ENCODE measurements around the gene PLXNA2. TPM values are rescaled to one million over a fixed set of nuclear protein-coding genes. Genes with fewer than 3 reads are reported as not detected.

The PLXNA2 gene
- polyA plus RNA-seq, 4 donors = 10.7 to 17.8 (median 12.8) TPM

- Histone ChIP-seq H3K27ac (ENCODE audit: low read depth in 1 of 3, low read length in 2 of 3) (no peak overlapping the region), H3K9me3 (ENCODE audit: control insufficient read depth in 2 of 2, insufficient read depth in 1 of 2, low read depth in 1 of 2, low read length in 1 of 2) (no peaks in the 10 kb centered on the region), H3K4me1 (ENCODE audit: control insufficient read depth in 3 of 3, insufficient read depth in 2 of 3, low read depth in 1 of 3, low read length in 2 of 3) (no peaks in the 10 kb centered on the region), H3K27me3 (ENCODE audit: control insufficient read depth in 3 of 3, insufficient read depth in 3 of 3, low read length in 3 of 3) (peaks cover 0 to 55% (median 0%) of the 10 kb centered on the region in 3 donors), H3K36me3 (ENCODE audit: control insufficient read depth in 3 of 3, insufficient read depth in 2 of 3, low read depth in 1 of 3, low read length in 3 of 3) (peaks cover 6 to 20% (median 12%) of the 10 kb centered on the region in 3 donors), H3K4me3 (ENCODE audit: low read depth in 1 of 3, low read length in 3 of 3) (no peak overlapping the region)
- no peak for FAIRE-seq
- peak in 1 of 2 donors; percentile 54 for DNase-seq
- WGBS, 3 donors = 31 to 61% (median 39%) methylated on average over 3 of the region's 3 CpGs
These were observed 175.3 kb downstream of the PLXNA2 start for GRCh38 chr1:208068908-208069307.

DNA sequence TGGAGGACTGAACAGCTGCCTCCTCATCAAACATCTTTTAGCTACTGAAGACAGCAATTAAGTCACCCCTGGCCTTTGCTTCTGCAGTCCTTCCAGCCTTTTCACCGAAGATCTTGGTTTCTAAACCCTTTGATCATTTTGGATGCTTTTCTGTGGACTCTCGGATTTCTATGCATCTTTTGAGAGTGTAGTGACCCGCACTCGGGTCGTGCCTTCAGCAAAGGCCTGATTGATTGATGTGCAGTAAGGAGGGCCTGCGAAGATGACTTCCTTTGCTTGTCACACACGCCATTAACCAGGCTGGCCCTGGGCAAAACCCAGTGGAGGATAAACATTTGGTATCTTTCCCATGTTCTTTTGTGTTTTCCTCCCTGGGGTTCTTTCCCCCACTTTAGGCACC is 175.8 kb downstream of the PLXNA2 start:
- Histone ChIP-seq H3K4me1 (ENCODE audit: control insufficient read depth in 3 of 3, insufficient read depth in 2 of 3, low read depth in 1 of 3, low read length in 2 of 3) (no peaks in the 10 kb centered on the region), H3K27ac (ENCODE audit: low read depth in 1 of 3, low read length in 2 of 3) (no peak overlapping the region), H3K9me3 (ENCODE audit: control insufficient read depth in 2 of 2, insufficient read depth in 1 of 2, low read depth in 1 of 2, low read length in 1 of 2) (no peaks in the 10 kb centered on the region), H3K27me3 (ENCODE audit: control insufficient read depth in 3 of 3, insufficient read depth in 3 of 3, low read length in 3 of 3) (peaks cover 0 to 59% (median 0%) of the 10 kb centered on the region in 3 donors), H3K4me3 (ENCODE audit: low read depth in 1 of 3, low read length in 3 of 3) (no peak overlapping the region), H3K36me3 (ENCODE audit: control insufficient read depth in 3 of 3, insufficient read depth in 2 of 3, low read depth in 1 of 3, low read length in 3 of 3) (peaks cover 6 to 20% (median 10%) of the 10 kb centered on the region in 3 donors)
- WGBS, 3 donors = 86 to 91% (median 90%) methylated on average over 7 of the region's 7 CpGs
- DNase-seq (no peak), FAIRE-seq (no peak)

DNA sequence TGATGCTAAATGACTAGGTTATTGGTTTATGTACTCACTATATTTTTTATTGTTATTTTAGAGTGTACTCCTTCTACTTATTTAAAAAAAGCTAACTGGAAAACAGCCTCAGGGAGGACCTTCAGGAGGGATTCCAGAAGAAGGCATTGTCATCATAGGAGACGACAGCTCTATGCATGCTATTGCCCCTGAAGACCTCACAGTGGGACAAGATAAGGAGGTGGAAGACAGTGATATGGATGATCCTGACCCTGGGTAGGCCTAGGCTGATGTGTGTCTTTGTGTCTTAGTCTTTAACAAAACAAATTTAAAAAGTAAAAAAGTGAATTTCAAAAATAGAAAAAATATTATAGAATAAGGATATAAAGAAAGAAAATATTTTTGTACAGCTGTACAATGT is 177.6 kb downstream of the PLXNA2 start:
- Histone ChIP-seq H3K36me3 (ENCODE audit: control insufficient read depth in 3 of 3, insufficient read depth in 2 of 3, low read depth in 1 of 3, low read length in 3 of 3) (peaks cover 4 to 19% (median 8%) of the 10 kb centered on the region in 3 donors), H3K4me1 (ENCODE audit: control insufficient read depth in 3 of 3, insufficient read depth in 2 of 3, low read depth in 1 of 3, low read length in 2 of 3) (no peaks in the 10 kb centered on the region), H3K27ac (ENCODE audit: low read depth in 1 of 3, low read length in 2 of 3) (no peak overlapping the region), H3K27me3 (ENCODE audit: control insufficient read depth in 3 of 3, insufficient read depth in 3 of 3, low read length in 3 of 3) (peaks cover 0 to 71% (median 0%) of the 10 kb centered on the region in 3 donors), H3K9me3 (ENCODE audit: control insufficient read depth in 2 of 2, insufficient read depth in 1 of 2, low read depth in 1 of 2, low read length in 1 of 2) (no peaks in the 10 kb centered on the region), H3K4me3 (ENCODE audit: low read depth in 1 of 3, low read length in 3 of 3) (no peak overlapping the region)
- no peak for FAIRE-seq
- no peak for DNase-seq
- WGBS, 3 donors = 77 to 92% (median 91%) methylated on average over 1 of the region's 1 CpG

DNA sequence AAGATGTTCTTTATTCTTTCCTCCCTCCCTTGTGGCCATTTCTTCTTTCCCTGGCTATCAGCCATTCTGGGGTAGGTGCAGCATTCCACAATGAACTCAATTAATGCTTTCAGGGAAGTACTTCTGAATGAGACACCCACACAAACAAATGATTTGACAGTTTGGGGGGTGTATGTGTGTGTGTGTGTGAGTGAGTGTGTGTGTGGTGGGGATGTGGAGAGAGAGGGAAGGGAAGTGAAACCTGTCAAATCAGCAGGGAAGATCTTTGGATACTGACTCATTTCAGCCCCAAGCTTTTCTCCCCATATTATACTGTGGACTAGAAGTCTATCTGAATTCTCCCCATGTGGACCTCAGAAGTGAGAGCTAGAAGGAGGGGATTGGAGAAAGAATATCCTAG is 178.3 kb downstream of the PLXNA2 start:
- Histone ChIP-seq H3K27ac (ENCODE audit: low read depth in 1 of 3, low read length in 2 of 3) (no peak overlapping the region), H3K9me3 (ENCODE audit: control insufficient read depth in 2 of 2, insufficient read depth in 1 of 2, low read depth in 1 of 2, low read length in 1 of 2) (no peaks in the 10 kb centered on the region), H3K36me3 (ENCODE audit: control insufficient read depth in 3 of 3, insufficient read depth in 2 of 3, low read depth in 1 of 3, low read length in 3 of 3) (peaks cover 4 to 16% (median 6%) of the 10 kb centered on the region in 3 donors), H3K27me3 (ENCODE audit: control insufficient read depth in 3 of 3, insufficient read depth in 3 of 3, low read length in 3 of 3) (peaks cover 0 to 72% (median 0%) of the 10 kb centered on the region in 3 donors), H3K4me3 (ENCODE audit: low read depth in 1 of 3, low read length in 3 of 3) (no peak overlapping the region), H3K4me1 (ENCODE audit: control insufficient read depth in 3 of 3, insufficient read depth in 2 of 3, low read depth in 1 of 3, low read length in 2 of 3) (no peaks in the 10 kb centered on the region)
- DNase-seq (no peak), FAIRE-seq (no peak)

GRCh38 chr1:208061632-208062031 is 182.6 kb downstream of the PLXNA2 start:
- Histone ChIP-seq H3K27ac (ENCODE audit: low read depth in 1 of 3, low read length in 2 of 3) (no peak overlapping the region), H3K9me3 (ENCODE audit: control insufficient read depth in 2 of 2, insufficient read depth in 1 of 2, low read depth in 1 of 2, low read length in 1 of 2) (no peaks in the 10 kb centered on the region), H3K4me1 (ENCODE audit: control insufficient read depth in 3 of 3, insufficient read depth in 2 of 3, low read depth in 1 of 3, low read length in 2 of 3) (peaks cover 0 to 16% (median 0%) of the 10 kb centered on the region in 3 donors), H3K4me3 (ENCODE audit: low read depth in 1 of 3, low read length in 3 of 3) (no peak overlapping the region), H3K36me3 (ENCODE audit: control insufficient read depth in 3 of 3, insufficient read depth in 2 of 3, low read depth in 1 of 3, low read length in 3 of 3) (peaks cover 0 to 21% (median 2%) of the 10 kb centered on the region in 3 donors), H3K27me3 (ENCODE audit: control insufficient read depth in 3 of 3, insufficient read depth in 3 of 3, low read length in 3 of 3) (peaks cover 0 to 75% (median 0%) of the 10 kb centered on the region in 3 donors)
- DNase-seq (no peak), FAIRE-seq (no peak)
- 55 to 66% (median 64%) methylated on average over 3 of the region's 3 CpGs for WGBS, 3 donors

DNA sequence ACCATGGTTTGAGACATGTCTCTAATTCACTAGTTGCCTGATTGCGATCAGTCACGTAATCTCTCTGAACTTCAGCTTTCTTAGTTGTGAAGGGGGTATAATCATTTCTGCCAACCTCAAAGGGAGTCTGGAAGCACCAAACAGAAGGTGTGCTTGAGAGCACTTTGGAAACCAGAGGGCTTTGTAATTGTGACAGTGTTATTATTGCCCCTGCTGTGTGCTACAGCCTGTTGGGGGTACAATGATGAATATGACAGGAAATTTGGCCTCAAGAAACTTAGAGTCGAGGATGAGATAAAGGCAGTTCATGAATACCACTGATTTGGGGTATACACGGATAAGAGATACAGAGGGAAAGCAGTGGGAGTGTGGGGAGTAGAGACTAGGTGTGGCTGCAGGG is 183.1 kb downstream of the PLXNA2 start:
- DNase-seq = no peak
- 79 to 86% (median 84%) methylated on average over 4 of the region's 4 CpGs for WGBS, 3 donors
- H3K36me3 ChIP-seq (ENCODE audit: control insufficient read depth in 3 of 3, insufficient read depth in 2 of 3, low read depth in 1 of 3, low read length in 3 of 3) = peaks cover 0 to 21% (median 2%) of the 10 kb centered on the region in 3 donors
- no peak overlapping the region for H3K27ac ChIP-seq (ENCODE audit: low read depth in 1 of 3, low read length in 2 of 3)
- H3K4me1 ChIP-seq (ENCODE audit: control insufficient read depth in 3 of 3, insufficient read depth in 2 of 3, low read depth in 1 of 3, low read length in 2 of 3) = peaks cover 0 to 16% (median 0%) of the 10 kb centered on the region in 3 donors
- H3K27me3 ChIP-seq (ENCODE audit: control insufficient read depth in 3 of 3, insufficient read depth in 3 of 3, low read length in 3 of 3) = peaks cover 0 to 80% (median 0%) of the 10 kb centered on the region in 3 donors
- no peak overlapping the region for H3K4me3 ChIP-seq (ENCODE audit: low read depth in 1 of 3, low read length in 3 of 3)
- no peaks in the 10 kb centered on the region for H3K9me3 ChIP-seq (ENCODE audit: control insufficient read depth in 2 of 2, insufficient read depth in 1 of 2, low read depth in 1 of 2, low read length in 1 of 2)
- no peak for FAIRE-seq

- peaks cover 0 to 16% (median 0%) of the 10 kb centered on the region in 3 donors for H3K4me1 ChIP-seq (ENCODE audit: control insufficient read depth in 3 of 3, insufficient read depth in 2 of 3, low read depth in 1 of 3, low read length in 2 of 3)
- DNase-seq = no peak
- peaks cover 0 to 81% (median 0%) of the 10 kb centered on the region in 3 donors for H3K27me3 ChIP-seq (ENCODE audit: control insufficient read depth in 3 of 3, insufficient read depth in 3 of 3, low read length in 3 of 3)
- no peak overlapping the region for H3K4me3 ChIP-seq (ENCODE audit: low read depth in 1 of 3, low read length in 3 of 3)
- peaks cover 0 to 22% (median 3%) of the 10 kb centered on the region in 3 donors for H3K36me3 ChIP-seq (ENCODE audit: control insufficient read depth in 3 of 3, insufficient read depth in 2 of 3, low read depth in 1 of 3, low read length in 3 of 3)
- no peaks in the 10 kb centered on the region for H3K9me3 ChIP-seq (ENCODE audit: control insufficient read depth in 2 of 2, insufficient read depth in 1 of 2, low read depth in 1 of 2, low read length in 1 of 2)
- no peak overlapping the region for H3K27ac ChIP-seq (ENCODE audit: low read depth in 1 of 3, low read length in 2 of 3)
- FAIRE-seq = no peak
- 88 to 91% (median 90%) methylated on average over 17 of the region's 17 CpGs for WGBS, 3 donors
These were observed 183.8 kb downstream of the PLXNA2 start for GRCh38 chr1:208060215-208060869.

GRCh38 chr1:208059409-208060001 is 184.7 kb downstream of the PLXNA2 start:
- 12 to 52% (median 25%) methylated on average over 6 of the region's 6 CpGs for WGBS, 3 donors
- Histone ChIP-seq H3K27ac (ENCODE audit: low read depth in 1 of 3, low read length in 2 of 3) (no peak overlapping the region), H3K27me3 (ENCODE audit: control insufficient read depth in 3 of 3, insufficient read depth in 3 of 3, low read length in 3 of 3) (peaks cover 0 to 81% (median 0%) of the 10 kb centered on the region in 3 donors), H3K9me3 (ENCODE audit: control insufficient read depth in 2 of 2, insufficient read depth in 1 of 2, low read depth in 1 of 2, low read length in 1 of 2) (no peaks in the 10 kb centered on the region), H3K4me1 (ENCODE audit: control insufficient read depth in 3 of 3, insufficient read depth in 2 of 3, low read depth in 1 of 3, low read length in 2 of 3) (peaks cover 0 to 16% (median 0%) of the 10 kb centered on the region in 3 donors), H3K4me3 (ENCODE audit: low read depth in 1 of 3, low read length in 3 of 3) (no peak overlapping the region), H3K36me3 (ENCODE audit: control insufficient read depth in 3 of 3, insufficient read depth in 2 of 3, low read depth in 1 of 3, low read length in 3 of 3) (peaks cover 0 to 25% (median 4%) of the 10 kb centered on the region in 3 donors)
- DNase-seq (peak; percentile 87 to 88), FAIRE-seq (no peak)
